Body of pancreas (tissue), 4 donors: Measurements from ENCODE around the gene ZNF71.

ENCODE experiments used
- POLR2A ChIP-seq, 3 donors: fragments of 450-650 bp; IDR thresholded peaks; one replicate each; pipeline ENCODE4 v1.6.1; 2016; ENCODE audit warnings: antibody characterized with exemption in 3 of 3, mild to moderate bottlenecking in 2 of 3
- TF ChIP-seq, protein P1 (sequence below), 7 experiments: fragments of 450-650 bp in 4 of 7; fragments of 200-600 bp in 3 of 7; sonication (generic) in 3 of 7; IDR thresholded peaks; one replicate each; pipeline ENCODE4 v1.5.1; 2016 to 2019; ENCODE audit warnings: antibody characterized with exemption in 7 of 7

DNA sequence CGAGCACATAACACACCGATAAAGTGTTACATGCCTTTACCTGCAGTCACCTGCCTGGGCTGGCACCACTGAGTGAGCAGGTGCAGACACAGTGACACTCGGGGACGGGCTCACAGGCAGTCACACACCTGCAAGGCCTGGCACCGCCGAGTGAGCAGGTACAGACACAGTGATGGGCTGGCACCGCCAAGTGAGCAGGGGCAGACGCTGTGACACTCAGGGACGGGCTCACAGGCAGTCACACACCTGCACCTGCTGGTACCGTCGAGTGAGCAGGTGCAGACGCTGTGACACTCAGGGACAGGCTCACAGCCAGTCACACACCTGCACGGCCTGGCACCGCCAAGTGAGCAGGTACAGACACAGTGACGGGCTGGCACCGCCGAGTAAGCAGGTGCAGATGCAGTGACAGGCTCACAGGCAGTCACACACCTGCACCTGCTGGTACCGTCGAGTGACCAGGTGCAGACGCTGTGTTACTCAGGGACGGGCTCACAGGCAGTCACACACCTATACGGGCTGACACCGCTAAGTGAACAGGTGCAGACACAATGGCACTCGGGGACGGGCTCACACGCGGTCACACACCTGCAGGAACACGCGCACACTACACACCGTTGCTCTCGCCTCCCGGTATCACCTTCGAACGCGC, 76.0 kb downstream of the ZNF71 start:
- TF ChIP-seq, protein P1, sequence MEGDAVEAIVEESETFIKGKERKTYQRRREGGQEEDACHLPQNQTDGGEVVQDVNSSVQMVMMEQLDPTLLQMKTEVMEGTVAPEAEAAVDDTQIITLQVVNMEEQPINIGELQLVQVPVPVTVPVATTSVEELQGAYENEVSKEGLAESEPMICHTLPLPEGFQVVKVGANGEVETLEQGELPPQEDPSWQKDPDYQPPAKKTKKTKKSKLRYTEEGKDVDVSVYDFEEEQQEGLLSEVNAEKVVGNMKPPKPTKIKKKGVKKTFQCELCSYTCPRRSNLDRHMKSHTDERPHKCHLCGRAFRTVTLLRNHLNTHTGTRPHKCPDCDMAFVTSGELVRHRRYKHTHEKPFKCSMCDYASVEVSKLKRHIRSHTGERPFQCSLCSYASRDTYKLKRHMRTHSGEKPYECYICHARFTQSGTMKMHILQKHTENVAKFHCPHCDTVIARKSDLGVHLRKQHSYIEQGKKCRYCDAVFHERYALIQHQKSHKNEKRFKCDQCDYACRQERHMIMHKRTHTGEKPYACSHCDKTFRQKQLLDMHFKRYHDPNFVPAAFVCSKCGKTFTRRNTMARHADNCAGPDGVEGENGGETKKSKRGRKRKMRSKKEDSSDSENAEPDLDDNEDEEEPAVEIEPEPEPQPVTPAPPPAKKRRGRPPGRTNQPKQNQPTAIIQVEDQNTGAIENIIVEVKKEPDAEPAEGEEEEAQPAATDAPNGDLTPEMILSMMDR (IDR thresholded peaks at IDR 0.05) = peak in 1 of 7 experiments; percentile 7
- TF ChIP-seq POLR2A (IDR thresholded peaks at IDR 0.05) = no peak
